Left ventricle myocardium superior (tissue), 1 donor: ENCODE data around the gene KRTAP15-1. TPM values are rescaled to one million over a fixed set of nuclear protein-coding genes. Genes with fewer than 3 reads are reported as not detected.

ENCODE experiments used
- ATAC-seq: fragments of 200-7000 bp; cut with Tn5 transposase; one replicate; pipeline ENCODE4 v1.9.1; 2020; ENCODE audit warnings: mild to moderate bottlenecking, moderate library complexity
- DNase-seq: peaks from one replicate; pipeline ENCODE4 v3.0.0-alpha.2; 2020
- intact Hi-C: fragments of 100-400 bp; cut with micrococcal nuclease; formaldehyde crosslinking; loops from one replicate; pipeline ENCODE4 v1.11.0; 2022
- long read RNA-seq: library from polyadenylated mRNA; unstranded; transcript quantifications from one replicate; pipeline ENCODE4 v2.0.0, GENCODE V29; 2021
- total RNA-seq: library from RNA; stranded (reverse); fragmentation: NEBNext Ultra II Directional; extraction: Animal tissue kit (Norgen Biotek cat#: 25700); gene quantifications from one replicate; pipeline ENCODE4 v1.2.1, GENCODE V29; 2021
- donor health status: DM: no; HTN: yes; CAD: no; lungs with severe emphysema.

Gene KRTAP15-1, protein sequence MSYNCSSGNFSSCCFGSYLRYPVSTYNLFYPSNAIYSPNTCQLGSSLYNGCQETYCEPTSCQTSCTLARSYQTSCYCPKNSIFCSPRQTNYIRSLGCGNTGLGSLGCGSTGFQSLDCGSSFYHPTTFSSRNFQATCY
- not detected for total RNA-seq
- long read RNA-seq: 0 reads

- no peak for ATAC-seq
- intact Hi-C loops: loop anchor here (5.0 kb wide), 1 partner anchor 647 kb away; no protein-coding TSS in a partner anchor
- no peak for DNase-seq
Observed at GRCh38 chr21:30439975-30440374, at the start of gene KRTAP15-1. Gene KRTAP15-1 (plus strand): TSS chr21:30440275. CDS start chr21:30440328, 53 bp downstream.

GRCh38 chr21:30391492-30392025, 48.5 kb upstream of the KRTAP15-1 start:
- intact Hi-C loops: no loop called here
- DNase-seq (no peak), ATAC-seq (peak; percentile 54)

DNA sequence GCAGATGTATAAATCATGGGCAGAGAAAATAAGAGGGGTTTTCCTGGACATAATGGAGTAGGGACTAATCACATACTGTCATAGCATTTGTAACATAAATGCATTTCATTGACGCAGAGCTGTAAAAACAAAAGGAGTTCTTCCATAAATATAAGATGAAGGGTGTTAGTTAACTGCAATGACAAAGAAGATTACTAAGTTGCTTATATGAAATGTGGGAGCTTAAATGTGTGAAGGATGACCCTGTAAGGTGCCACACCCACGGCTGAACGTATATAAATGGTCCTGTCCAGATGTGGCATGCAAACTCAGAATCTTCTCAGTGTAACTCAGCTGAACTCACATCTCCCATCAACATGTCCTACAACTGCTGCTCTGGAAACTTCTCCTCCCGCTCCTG, 44.3 kb upstream of the KRTAP15-1 start, which contains the start of gene KRTAP13-1:
Gene KRTAP13-1, plus strand, starts transcription at position 301 of the 400 bp plus-strand sequence. Its CDS starts 56 bp downstream, at position 357.
- ATAC-seq (no peak), DNase-seq (no peak)
- intact Hi-C loops: no loop called here

GRCh38 chr21:30408782-30409494, 31.1 kb upstream of the KRTAP15-1 start:
- ATAC-seq (peak; percentile 59), DNase-seq (peak; percentile 45)
- intact Hi-C loops: no loop called here

- DNase-seq (no peak), ATAC-seq (no peak)
- intact Hi-C loops: no loop called here
Observed at GRCh38 chr21:30415993-30416392, 24.1 kb upstream of the KRTAP15-1 start.

GRCh38 chr21:30425826-30426225, 14.2 kb upstream of the KRTAP15-1 start, which contains the start of gene KRTAP13-3:
Gene KRTAP13-3 (minus strand): TSS chr21:30425926. CDS start chr21:30425912, 14 bp downstream.
- DNase-seq (no peak), ATAC-seq (no peak)
- intact Hi-C loops: no loop called here

DNA sequence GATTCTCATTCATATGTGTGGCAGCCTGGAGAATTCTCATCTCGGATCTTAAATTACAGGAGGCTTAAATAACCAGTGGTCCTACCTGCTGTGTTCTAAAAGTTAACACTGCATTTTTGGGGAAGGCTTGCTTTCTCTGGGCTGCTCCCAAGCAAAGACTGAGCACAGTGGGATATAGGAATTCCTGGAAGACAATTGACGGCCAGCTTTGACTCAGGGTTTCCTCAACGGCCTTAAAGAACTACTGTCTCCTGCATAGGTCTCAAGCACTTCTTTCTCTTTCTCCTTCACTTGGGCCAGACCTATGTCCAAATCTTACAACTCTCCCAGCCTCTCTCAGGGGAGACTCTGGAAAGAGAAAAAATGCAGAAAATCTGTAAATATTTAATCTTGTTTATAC, 13.3 kb upstream of the KRTAP15-1 start:
- ATAC-seq: no peak
- DNase-seq: no peak
- intact Hi-C loops: no loop called here

DNA sequence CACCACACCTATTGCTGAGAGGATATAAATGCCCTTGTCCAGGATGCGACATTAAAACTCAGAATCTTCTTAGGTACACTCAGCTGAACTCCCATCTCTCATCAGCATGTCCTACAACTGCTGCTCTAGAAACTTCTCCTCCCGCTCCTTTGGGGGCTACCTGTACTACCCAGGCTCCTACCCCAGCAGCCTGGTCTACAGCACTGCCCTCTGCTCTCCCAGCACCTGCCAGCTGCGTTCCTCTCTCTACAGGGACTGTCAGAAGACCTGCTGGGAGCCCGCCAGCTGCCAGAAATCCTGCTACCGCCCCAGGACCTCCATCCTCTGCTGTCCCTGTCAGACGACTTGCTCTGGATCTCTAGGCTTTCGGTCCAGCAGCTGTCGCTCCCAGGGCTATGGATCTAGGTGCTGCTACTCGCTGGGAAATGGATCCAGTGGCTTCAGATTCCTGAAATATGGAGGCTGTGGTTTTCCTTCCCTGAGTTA, 9.9 kb upstream of the KRTAP15-1 start, which contains the start of gene KRTAP13-4:
Gene KRTAP13-4, plus strand, starts transcription at position 51 of the 486 bp plus-strand sequence. Its CDS starts 56 bp downstream, at position 107.
- no peak for ATAC-seq
- no peak for DNase-seq
- intact Hi-C loops: no loop called here

- intact Hi-C loops: no loop called here
- DNase-seq: no peak
- ATAC-seq: no peak
Observed at GRCh38 chr21:30434033-30434631, 5.9 kb upstream of the KRTAP15-1 start.

GRCh38 chr21:30437010-30437565, 3.0 kb upstream of the KRTAP15-1 start:
- no peak for DNase-seq
- intact Hi-C loops: no loop called here
- ATAC-seq: no peak

GRCh38 chr21:30443226-30443625, 3.2 kb downstream of the KRTAP15-1 start:
- DNase-seq (no peak), ATAC-seq (no peak)
- intact Hi-C loops: loop anchor here (5.0 kb wide), 1 partner anchor 644 kb away; no protein-coding TSS in a partner anchor

DNA sequence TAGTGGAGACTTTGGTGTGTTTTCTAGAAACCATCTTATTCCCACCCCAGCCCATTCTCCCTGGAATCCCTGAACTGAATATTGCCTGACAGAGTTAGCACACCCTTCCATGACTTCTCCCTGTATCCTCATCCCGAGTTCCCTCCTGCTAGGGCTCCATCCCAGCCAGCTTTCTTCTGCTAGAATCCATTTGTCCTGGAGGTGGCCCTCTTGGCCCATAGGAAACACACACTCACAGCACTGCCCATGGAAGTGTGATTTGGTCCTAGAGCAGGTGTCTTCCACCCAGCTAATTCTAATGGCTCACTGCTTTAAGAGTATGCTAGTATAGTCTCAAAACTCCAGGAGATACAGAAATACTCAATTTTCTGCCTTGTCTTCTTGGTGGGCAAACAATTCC, 4.1 kb downstream of the KRTAP15-1 start:
- ATAC-seq (peak; percentile 78), DNase-seq (no peak)
- intact Hi-C loops: loop anchor here (2.0 to 5.0 kb wide), 2 partner anchors 289 to 643 kb away; no protein-coding TSS in a partner anchor

GRCh38 chr21:30447056-30447455, 7.0 kb downstream of the KRTAP15-1 start:
- ATAC-seq: no peak
- no peak for DNase-seq
- intact Hi-C loops: no loop called here

GRCh38 chr21:30448514-30448913, 8.4 kb downstream of the KRTAP15-1 start:
- ATAC-seq: no peak
- intact Hi-C loops: no loop called here

GRCh38 chr21:30463713-30464112, 23.6 kb downstream of the KRTAP15-1 start:
- intact Hi-C loops: no loop called here
- no peak for ATAC-seq

More at GRCh38 chr21:30448514-30448913, 8.4 kb downstream of the KRTAP15-1 start:
- DNase-seq: no peak

GRCh38 chr21:30468900-30469714, 29.0 kb downstream of the KRTAP15-1 start:
- intact Hi-C loops: no loop called here
- DNase-seq (no peak), ATAC-seq (no peak)

More at GRCh38 chr21:30463713-30464112, 23.6 kb downstream of the KRTAP15-1 start:
- no peak for DNase-seq

GRCh38 chr21:30478004-30478403, 37.9 kb downstream of the KRTAP15-1 start:
- no peak for ATAC-seq
- DNase-seq: no peak
- intact Hi-C loops: no loop called here

DNA sequence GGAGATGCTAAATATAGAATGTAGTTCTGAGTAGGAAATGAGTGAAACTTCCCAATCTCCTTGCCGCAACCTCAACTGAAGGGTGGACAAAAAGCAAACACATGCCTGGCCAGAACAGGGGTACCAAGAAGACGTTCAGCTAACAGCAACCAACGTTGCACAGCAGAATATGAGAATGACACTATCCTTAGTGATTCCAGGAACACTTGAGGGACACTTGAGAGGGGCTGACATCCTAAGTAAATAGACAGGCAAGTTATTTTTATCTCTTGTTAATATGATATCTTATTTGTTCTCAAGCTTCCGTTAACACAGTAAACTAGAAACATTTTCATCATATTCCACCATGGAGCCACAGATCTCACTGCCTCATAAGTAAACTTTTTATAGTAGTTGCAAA, 39.2 kb downstream of the KRTAP15-1 start:
- intact Hi-C loops: no loop called here
- DNase-seq (no peak), ATAC-seq (peak; percentile 62)
